HEK293T (cell line): ENCODE data around the gene HIC1.

Experiments used
- ARNT ChIP-seq: fragments of 450-650 bp; IDR thresholded peaks from 2 replicates; pipeline ENCODE4 v1.6.1; 2017; ENCODE audit warnings: mild to moderate bottlenecking
- BHLHE40 ChIP-seq: fragments of 450-650 bp; IDR thresholded peaks from 2 replicates; pipeline ENCODE4 v1.6.1; 2016; ENCODE audit warnings: mild to moderate bottlenecking, moderate library complexity, borderline replicate concordance
- CTBP1 ChIP-seq: fragments of 450-650 bp; IDR thresholded peaks from 2 replicates; pipeline ENCODE4 v1.6.1; 2016; ENCODE audit warnings: borderline replicate concordance
- FOXM1 ChIP-seq: fragments of 450-650 bp; IDR thresholded peaks from 2 replicates; pipeline ENCODE4 v1.6.1; 2017; ENCODE audit warnings: mild to moderate bottlenecking, borderline replicate concordance
- HDGF ChIP-seq: fragments of 450-650 bp; IDR thresholded peaks from 2 replicates; pipeline ENCODE4 v1.6.1; 2017; ENCODE audit warnings: antibody characterized with exemption, borderline replicate concordance
- L3MBTL2 ChIP-seq: fragments of 450-650 bp; conservative IDR thresholded peaks from 2 replicates; pipeline ENCODE4 v1.6.1; 2016; ENCODE audit warnings: mild to moderate bottlenecking
- NFRKB ChIP-seq: fragments of 450-650 bp; IDR thresholded peaks from 2 replicates; pipeline ENCODE4 v1.6.1; 2016; ENCODE audit warnings: mild to moderate bottlenecking, moderate library complexity
- PKNOX1 ChIP-seq: fragments of 450-650 bp; IDR thresholded peaks from 2 replicates; pipeline ENCODE4 v1.6.1; 2016
- SP1 ChIP-seq: fragments of 450-650 bp; IDR thresholded peaks from 2 replicates; pipeline ENCODE4 v1.6.1; 2017
- SUZ12 ChIP-seq: fragments of 450-650 bp; IDR thresholded peaks from 2 replicates; pipeline ENCODE4 v1.6.1; 2016; ENCODE audit warnings: mild to moderate bottlenecking
- TARDBP ChIP-seq: fragments of 450-650 bp; IDR thresholded peaks from 2 replicates; pipeline ENCODE4 v1.6.1; 2016
- ZNF384 ChIP-seq: fragments of 450-650 bp; IDR thresholded peaks from 2 replicates; pipeline ENCODE4 v1.6.1; 2016

GRCh38 chr17:2057760-2058585, 3.1 kb downstream of the HIC1 start:
- TF ChIP-seq CTBP1 (no peak), NFRKB (no peak), HDGF (no peak), TARDBP (no peak), SP1 (no peak), FOXM1 (no peak), BHLHE40 (no peak), PKNOX1 (no peak), ZNF384 (no peak), ARNT (no peak), L3MBTL2 (no peak), SUZ12 (no peak)
